Fibroblast of villous mesenchyme (primary cell): Measurements from ENCODE around the gene GRM8. TPM values are rescaled to one million over a fixed set of nuclear protein-coding genes. Genes with fewer than 3 reads are reported as not detected.

Experiments
- DNase-seq: peaks from one replicate; pipeline ENCODE4 v3.0.0-alpha.2; 2010; ENCODE audit warnings: low read depth
- H3K4me3 ChIP-seq: 2 replicates; pipeline ENCODE4 v1.5.1; 2011; ENCODE audit warnings: low read depth, mild to moderate bottlenecking, low read length
- CTCF ChIP-seq: IDR thresholded peaks from 2 replicates; pipeline ENCODE4 v1.5.1; 2012; ENCODE audit warnings: low read depth, mild to moderate bottlenecking, low read length; ENCODE audit not compliant: insufficient read depth
- small RNA-seq: library from RNA; depleted of rRNA; stranded (forward); fragments of <200 nt; gene quantifications from one replicate; pipeline ENCODE3, GENCODE V24; 2012
- total RNA-seq: library from RNA; depleted of rRNA; stranded (reverse); fragments of >200 nt; gene quantifications from 2 replicates; pipeline ENCODE4 v1.2.3, GENCODE V29; 2012

The GRM8 gene
- total RNA-seq, 1 donor = not detected

GRCh38 chr7:126394406-126394805, 858.3 kb downstream of the GRM8 start:
- H3K4me3 ChIP-seq = no peak overlapping the region
- TF ChIP-seq CTCF = no peak
- no peak for DNase-seq

Small RNAs within 50 kb of the gene (small RNA-seq; reads per million reads assigned to genes)
- gene MIR592 = 0.56 reads per million

Other genes with a start within 250 kb of the GRM8 start
- 19.3 and 24.6 TPM in 2 replicates for gene ZNF800, start 139.8 kb upstream of the GRM8 start, total RNA-seq